OCI-LY7 (cell line): ENCODE results near the gene GPR180.

ENCODE experiments used
- CTCF ChIP-seq: fragments of 200-600 bp; sonication (generic); conservative IDR thresholded peaks from 2 replicates; pipeline ENCODE4 v1.5.1; 2014; ENCODE audit warnings: mild to moderate bottlenecking, antibody characterized with exemption, low read length, moderate library complexity, mixed read lengths
- EZH2phosphoT487 ChIP-seq: fragments of 200-600 bp; sonication (generic); IDR thresholded peaks from 2 replicates; pipeline ENCODE4 v1.6.1; 2018; ENCODE audit warnings: low read depth, borderline replicate concordance, mild to moderate bottlenecking, mixed run types, antibody characterized with exemption, low read length, moderate library complexity, mixed read lengths

- no peak for TF ChIP-seq CTCF
- TF ChIP-seq EZH2phosphoT487: no peak
Observed at GRCh38 chr13:94568443-94568842, 33.2 kb upstream of the GPR180 start.
